Activated naive CD8-positive, alpha-beta T cell (primary cell): ENCODE results near the gene ZC3H18.
A peak's percentile ranks its signal among the peaks of the same experiment; 100 is the strongest.

Experiments
- H3K27ac Mint-ChIP-seq: one replicate; pipeline ENCODE4 v1.8.0; 2021; ENCODE audit warnings: mixed read lengths
- H3K27me3 Mint-ChIP-seq: one replicate; pipeline ENCODE4 v1.8.0; 2021; ENCODE audit warnings: mixed read lengths
- H3K36me3 Mint-ChIP-seq: one replicate; pipeline ENCODE4 v1.8.0; 2021; ENCODE audit warnings: mixed read lengths
- H3K4me1 Mint-ChIP-seq: one replicate; pipeline ENCODE4 v1.8.0; 2021; ENCODE audit warnings: low read depth, mixed read lengths
- H3K4me3 Mint-ChIP-seq: one replicate; pipeline ENCODE4 v1.8.0; 2021; ENCODE audit warnings: mild to moderate bottlenecking, mixed read lengths
- H3K9me3 Mint-ChIP-seq: one replicate; pipeline ENCODE4 v1.8.0; 2021; ENCODE audit warnings: low read depth, mixed read lengths

Gene ZC3H18

DNA sequence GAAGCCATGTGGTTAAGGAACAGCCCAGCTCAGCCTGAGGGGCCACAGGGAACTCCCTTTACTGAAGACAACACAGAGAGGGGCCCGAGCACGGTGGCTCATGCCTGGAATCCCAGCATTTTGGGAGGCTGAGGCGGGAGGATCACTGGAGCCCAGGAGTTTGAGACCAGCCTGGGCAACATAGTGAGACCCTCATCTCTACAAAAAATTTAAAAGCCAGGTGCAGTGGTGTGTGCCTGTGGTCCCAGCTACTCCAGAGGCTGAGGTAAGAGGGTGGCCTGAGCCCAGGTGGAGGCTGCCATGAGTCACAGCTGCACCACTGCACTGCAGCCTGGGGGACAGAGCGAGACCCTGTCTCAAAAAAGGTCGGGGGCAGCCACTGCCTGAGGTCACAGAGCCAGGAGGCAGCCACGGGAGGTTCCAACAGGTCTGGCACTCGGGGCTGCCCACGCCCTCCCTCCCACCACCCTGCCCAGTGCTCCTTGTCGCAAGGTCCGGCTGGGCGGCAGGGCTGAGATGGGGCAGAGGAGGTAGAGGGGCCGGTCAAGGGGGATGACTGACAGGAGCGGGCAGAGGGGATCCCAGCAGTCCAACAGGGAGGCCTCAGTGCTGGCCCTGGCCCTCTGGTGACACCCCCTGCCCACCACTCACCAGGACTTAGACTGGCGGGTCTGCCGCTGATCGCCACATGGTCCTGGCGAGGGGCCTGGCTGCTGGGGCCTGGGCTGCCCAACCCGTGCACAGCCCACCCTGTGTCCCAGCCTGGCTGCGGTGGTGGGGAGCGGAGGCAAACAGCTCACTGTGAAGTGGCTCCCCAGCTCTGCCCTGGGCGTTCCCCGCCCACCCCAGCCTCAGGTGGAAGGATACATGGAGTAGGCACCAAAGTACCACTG lies 77.2 kb downstream of the ZC3H18 start:
- peaks cover 18% of the 10 kb centered on the region for H3K4me1 Mint-ChIP-seq
- no peaks in the 10 kb centered on the region for H3K27me3 Mint-ChIP-seq
- peaks cover 2% of the 10 kb centered on the region for H3K36me3 Mint-ChIP-seq
- H3K27ac Mint-ChIP-seq = no peak overlapping the region
- no peak overlapping the region for H3K4me3 Mint-ChIP-seq
- no peaks in the 10 kb centered on the region for H3K9me3 Mint-ChIP-seq

DNA sequence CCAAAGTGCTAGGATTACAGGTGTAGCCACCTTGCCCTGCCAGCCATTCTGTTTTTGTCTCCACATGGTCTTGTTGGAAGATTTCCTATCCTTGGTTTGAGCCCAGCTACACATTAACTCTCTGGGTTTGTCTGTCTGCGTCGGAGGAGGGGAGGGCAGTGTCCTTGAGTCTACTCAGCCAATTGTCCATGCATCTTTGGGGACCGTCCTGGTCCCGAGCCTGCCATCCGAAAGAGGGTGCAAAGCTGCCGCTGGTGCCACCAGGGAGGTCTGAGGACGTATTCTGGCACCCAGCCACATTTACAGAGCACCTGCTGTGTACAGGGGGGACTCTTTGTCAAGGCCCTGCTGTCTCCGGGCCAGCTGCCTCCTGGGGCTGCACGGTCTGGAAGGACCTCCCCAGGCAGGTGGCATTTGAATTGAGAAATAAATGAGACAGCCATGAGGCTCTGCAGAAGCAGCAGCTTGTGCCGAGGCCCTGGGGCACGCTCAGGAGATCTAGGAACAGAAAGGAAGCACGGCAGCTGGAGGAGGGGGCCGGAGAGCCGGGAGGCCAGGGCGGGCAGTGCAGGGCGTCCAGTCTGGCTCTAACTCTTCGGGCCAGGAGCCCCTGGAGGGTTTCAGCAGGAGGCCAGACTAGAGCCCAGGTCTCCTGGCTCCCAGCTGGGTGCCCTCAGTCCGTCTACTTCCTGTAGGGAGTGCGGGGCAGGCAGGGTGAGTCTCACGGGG lies 79.2 kb downstream of the ZC3H18 start:
- Mint-ChIP-seq H3K4me1 (peaks cover 17% of the 10 kb centered on the region), H3K27me3 (no peaks in the 10 kb centered on the region), H3K36me3 (peaks cover 2% of the 10 kb centered on the region), H3K9me3 (no peaks in the 10 kb centered on the region), H3K27ac (peak overlapping the region; percentile 81), H3K4me3 (peak overlapping the region; percentile 89)

DNA sequence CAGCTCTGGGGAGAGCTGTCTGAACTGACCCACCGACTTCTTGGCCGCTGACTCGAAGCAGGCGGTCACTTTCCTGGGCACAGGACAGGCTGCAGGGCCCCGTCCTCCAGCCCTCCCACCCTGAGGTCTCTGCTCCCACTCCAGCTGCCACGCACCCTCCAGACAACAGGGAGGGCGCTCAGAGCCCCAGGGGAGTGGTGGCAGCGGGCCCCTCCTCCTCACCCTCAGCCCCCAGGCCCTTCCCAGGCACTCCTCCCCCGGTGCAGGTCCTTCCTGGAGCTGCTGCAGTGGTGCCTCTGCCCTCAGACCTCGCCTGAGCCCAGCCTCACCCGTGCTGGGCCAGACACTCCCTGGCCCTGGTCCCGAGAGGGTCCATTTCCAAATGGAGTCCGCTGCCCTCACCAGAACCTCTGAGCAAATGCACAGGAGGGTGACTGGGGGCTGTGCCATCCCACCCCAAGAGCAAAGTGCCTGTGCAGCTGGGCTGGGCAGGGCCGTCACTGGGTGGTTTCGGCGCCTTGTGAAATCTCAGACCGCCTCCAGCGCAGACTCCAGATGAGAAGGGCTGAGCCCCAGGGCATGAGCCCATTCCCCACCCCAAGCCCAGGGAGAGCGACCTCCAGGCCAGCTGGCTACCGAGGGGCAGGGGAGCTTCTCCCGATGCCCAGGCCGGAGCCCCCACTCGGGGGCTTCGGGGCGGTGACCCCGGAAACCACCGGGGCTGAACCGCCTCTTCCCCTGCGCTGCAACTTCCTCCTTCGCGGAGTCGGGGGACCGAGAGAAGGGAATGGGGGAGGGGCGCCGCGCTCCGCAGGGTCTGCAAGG lies 79.9 kb downstream of the ZC3H18 start:
- H3K4me1 Mint-ChIP-seq = peaks cover 16% of the 10 kb centered on the region

DNA sequence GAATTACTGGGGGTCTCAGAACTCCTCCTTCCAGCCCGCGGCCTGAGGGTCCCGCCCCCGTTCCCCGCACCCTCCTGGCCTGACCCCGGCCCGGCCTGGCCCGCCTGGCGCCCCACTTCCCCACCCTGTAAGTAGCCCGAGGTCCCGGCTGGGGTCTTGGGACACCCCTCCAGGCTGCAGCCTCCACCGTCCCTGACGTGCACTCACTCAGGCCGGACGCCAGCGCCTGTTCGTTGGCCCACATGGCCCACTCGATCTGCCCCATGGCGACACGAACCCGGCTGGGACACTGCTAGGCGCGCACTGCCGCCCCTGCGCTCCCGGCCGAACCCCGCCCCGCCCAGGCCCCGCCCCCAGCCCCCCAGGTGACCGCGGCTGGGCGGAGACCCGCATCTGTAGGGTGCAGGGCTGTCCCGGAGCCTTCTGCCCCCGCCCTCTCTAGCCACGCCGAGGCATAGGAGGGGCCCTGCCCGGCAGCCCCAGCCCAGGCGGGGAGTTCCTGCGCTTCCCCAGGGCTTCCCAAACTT lies 80.6 kb downstream of the ZC3H18 start, which contains the start of gene CYBA:
TSS of gene CYBA (minus strand) at position 305 of the 527 bp plus-strand sequence. CDS start at position 265, 40 bp downstream.
- H3K36me3 Mint-ChIP-seq = peaks cover 2% of the 10 kb centered on the region
- H3K9me3 Mint-ChIP-seq = no peaks in the 10 kb centered on the region
- no peaks in the 10 kb centered on the region for H3K27me3 Mint-ChIP-seq
- peak within 1 kb of the TSS; percentile 89 for H3K4me3 Mint-ChIP-seq
- peaks cover 16% of the 10 kb centered on the region for H3K4me1 Mint-ChIP-seq
- H3K27ac Mint-ChIP-seq = peak within 1 kb of the TSS; percentile 85

More for the DNA sequence above, 79.9 kb downstream of the ZC3H18 start:
- no peaks in the 10 kb centered on the region for H3K9me3 Mint-ChIP-seq
- H3K27ac Mint-ChIP-seq = no peak overlapping the region
- H3K27me3 Mint-ChIP-seq = no peaks in the 10 kb centered on the region
- H3K36me3 Mint-ChIP-seq = peaks cover 2% of the 10 kb centered on the region
- H3K4me3 Mint-ChIP-seq = peak overlapping the region; percentile 89

DNA sequence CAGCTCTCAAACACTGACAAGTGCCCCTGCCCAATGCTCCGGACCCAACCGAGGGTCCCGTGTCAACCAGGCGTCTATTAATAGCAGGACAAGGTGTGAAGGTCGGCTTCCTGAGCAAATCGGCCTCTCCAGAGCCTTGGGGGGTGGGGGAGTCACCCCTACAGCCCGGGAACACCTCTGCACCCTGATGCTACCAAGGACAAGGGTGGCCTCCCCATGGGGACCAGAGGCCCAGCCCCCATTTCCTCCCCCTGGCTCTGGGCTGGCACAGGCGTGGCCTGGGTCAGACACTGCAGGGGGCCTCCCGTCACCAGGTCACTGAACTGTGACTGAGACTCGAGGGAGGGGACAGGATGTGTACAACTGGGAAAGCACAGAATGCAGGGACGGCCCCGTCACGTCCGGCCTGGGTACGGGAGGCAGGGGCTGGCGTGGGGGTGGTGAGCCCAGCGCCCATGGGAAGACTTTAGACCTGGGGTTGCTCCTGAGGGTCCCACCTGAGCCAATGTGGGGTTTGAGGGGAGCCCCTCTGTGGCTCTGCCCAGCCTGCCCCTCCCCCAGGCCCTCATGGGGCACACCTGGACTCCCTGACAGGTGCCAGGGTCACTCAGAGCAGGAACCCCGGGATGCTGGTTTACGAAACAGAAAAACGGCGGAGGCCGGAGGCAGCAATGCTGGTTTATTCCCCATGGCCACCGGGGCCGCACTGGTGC lies 81.2 kb downstream of the ZC3H18 start:
- Mint-ChIP-seq H3K9me3 (no peaks in the 10 kb centered on the region), H3K4me1 (peaks cover 16% of the 10 kb centered on the region), H3K27me3 (no peaks in the 10 kb centered on the region)

DNA sequence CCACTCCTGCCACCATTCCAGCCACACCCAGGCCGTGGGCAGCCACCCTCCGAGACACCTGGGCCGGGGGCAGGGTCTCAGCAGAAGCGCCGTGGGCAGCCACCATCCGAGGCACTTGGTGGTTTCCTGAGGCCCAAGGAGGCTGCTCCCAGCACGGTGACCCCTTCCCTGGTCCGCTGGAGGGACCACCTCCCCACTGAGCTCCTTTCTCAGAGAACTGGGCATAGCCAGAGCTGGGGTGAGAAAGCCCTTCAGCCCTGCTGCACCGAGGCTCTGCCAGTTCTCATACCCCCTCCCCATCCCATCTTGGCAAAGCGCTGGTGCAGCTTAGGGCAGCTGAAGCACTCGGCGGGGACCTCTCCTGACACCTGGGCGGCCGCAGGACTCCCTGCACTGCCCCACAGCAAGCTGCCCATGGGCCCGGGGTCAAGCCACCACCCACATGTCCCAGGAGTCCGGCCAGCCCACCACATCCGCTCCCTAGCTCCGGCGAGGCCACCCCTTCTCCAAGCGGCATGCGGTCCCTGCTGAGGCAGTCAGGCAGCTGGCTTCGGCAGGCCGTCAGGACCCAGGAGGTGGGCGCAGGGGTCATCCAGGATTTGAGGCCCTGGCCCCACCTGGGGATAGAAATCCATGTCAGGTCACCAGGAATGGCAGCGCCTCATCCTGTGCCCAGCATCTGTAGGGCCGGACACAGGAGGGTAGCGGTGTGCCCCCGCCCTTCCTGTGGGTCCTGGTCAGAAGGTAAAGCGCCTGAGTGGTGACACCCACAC lies 82.0 kb downstream of the ZC3H18 start:
- H3K27ac Mint-ChIP-seq = peak overlapping the region; percentile 58
- H3K4me1 Mint-ChIP-seq = peaks cover 16% of the 10 kb centered on the region
- H3K9me3 Mint-ChIP-seq = no peaks in the 10 kb centered on the region
- no peak overlapping the region for H3K4me3 Mint-ChIP-seq
- no peaks in the 10 kb centered on the region for H3K27me3 Mint-ChIP-seq
- peaks cover 2% of the 10 kb centered on the region for H3K36me3 Mint-ChIP-seq

More for the DNA sequence above, 81.2 kb downstream of the ZC3H18 start:
- H3K36me3 Mint-ChIP-seq = peaks cover 2% of the 10 kb centered on the region
- peak overlapping the region; percentile 89 for H3K4me3 Mint-ChIP-seq
- H3K27ac Mint-ChIP-seq = peak overlapping the region; percentile 85

DNA sequence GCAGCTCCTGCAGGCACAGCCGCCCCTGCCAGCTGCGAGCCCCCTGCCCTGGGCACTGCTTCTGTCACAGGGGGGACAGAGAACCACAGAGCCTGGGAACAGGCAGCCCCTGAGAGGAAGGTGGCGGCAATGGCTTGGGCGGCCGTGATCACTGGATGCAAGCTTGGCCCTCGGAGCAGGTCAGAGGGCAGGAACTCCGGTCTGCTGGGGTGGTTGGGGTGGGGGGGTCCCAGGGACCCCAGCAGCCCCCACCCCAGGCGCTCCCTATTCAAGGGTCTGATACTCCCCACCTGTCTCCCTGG lies 82.5 kb downstream of the ZC3H18 start:
- Mint-ChIP-seq H3K27me3 (no peaks in the 10 kb centered on the region), H3K4me1 (peaks cover 16% of the 10 kb centered on the region), H3K36me3 (peaks cover 2% of the 10 kb centered on the region), H3K4me3 (no peak overlapping the region), H3K27ac (no peak overlapping the region), H3K9me3 (no peaks in the 10 kb centered on the region)

DNA sequence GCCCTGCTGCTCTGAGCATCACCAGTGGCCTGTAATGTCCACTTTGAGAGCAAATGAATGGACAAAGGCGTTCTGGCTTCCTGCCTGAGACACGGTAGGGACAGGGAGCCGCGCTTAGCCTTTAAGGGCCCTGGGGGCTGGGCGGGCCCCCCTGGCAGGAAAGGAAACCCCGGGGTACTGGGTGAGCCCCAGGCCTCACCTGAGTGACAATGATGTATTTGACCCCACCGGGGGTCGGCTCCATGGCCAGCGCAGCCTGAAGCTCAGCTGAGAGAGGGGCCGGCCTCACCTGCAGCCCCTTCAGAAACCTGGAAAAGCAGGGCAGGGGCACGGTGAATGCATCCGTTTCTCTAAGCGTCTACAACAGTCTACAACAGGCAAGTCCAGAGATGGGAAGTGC lies 82.9 kb downstream of the ZC3H18 start:
- Mint-ChIP-seq H3K36me3 (peaks cover 2% of the 10 kb centered on the region), H3K4me3 (no peak overlapping the region), H3K27me3 (no peaks in the 10 kb centered on the region), H3K9me3 (no peaks in the 10 kb centered on the region), H3K27ac (peak overlapping the region; percentile 22), H3K4me1 (peaks cover 16% of the 10 kb centered on the region)

DNA sequence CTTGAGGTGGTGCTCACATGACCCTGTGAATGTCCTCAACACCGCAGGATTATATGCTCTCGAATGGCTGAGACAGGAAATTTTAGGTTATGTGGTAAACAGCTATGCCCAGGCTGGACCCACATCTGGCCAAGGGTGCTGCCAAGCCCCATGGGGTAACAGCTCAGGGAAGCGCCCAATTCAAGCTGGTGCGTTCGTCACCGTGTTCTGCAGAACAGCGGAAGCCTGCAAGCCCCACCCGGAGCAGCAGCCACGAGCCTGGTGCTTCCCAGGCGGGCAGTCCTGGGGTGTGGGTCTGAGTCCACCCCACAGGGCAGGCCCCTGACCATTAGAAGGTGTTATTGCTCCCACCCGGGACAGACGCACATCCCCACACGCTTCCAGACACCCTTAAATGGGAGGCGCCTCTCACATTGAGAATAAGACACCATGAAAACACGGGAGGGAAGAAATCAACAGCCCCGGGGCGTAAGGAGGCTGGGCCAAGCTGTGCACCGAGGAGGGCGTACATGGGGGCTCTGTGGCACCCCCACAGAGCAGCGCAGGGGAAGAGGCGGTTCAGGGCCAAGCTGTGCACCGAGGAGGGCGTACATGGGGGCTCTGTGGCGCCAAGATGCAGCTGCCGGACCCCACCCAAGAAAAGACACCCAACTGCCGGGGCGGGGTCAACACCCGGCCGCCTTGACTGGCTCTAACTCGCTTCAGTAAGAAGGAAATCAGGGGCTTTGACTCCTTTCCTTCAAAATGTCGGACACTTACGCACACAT lies 83.6 kb downstream of the ZC3H18 start:
- Mint-ChIP-seq H3K4me3 (no peak overlapping the region), H3K27ac (peak overlapping the region; percentile 22), H3K27me3 (no peaks in the 10 kb centered on the region), H3K36me3 (peaks cover 2% of the 10 kb centered on the region), H3K9me3 (no peaks in the 10 kb centered on the region), H3K4me1 (peaks cover 14% of the 10 kb centered on the region)

DNA sequence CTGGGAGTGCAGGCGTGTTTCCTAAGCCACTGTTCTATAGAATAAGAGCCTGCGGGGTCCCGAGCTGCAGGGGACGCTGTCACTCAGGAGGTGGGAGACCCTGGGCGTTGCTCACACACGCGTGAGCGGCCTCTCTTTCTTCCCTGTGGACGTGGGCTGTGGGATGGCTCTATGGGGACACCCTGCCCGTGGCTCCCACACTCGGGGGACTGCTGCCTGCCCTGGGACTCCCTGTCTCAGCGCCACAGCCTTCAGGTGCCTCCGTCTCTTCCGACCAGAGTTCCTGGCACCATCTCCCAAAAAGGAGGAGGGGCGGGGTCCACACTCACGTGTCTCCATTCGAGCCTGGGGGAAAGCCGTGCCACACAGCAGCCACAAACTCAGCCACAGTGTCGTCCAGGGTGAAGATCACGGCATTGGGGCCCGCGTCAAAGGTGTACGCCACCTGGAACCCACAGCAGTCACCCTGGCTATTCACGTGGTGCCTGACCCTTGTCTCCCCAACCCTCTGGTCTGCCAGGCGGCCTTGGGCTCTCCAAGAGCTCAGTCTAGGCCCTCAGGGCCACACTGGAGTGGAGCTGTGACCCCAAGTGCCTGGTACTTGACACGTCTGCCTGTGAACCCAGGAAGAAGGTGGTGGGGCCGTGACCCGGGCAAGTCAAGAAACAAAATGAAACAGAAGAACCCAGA lies 84.3 kb downstream of the ZC3H18 start:
- H3K4me1 Mint-ChIP-seq = peaks cover 8% of the 10 kb centered on the region

DNA sequence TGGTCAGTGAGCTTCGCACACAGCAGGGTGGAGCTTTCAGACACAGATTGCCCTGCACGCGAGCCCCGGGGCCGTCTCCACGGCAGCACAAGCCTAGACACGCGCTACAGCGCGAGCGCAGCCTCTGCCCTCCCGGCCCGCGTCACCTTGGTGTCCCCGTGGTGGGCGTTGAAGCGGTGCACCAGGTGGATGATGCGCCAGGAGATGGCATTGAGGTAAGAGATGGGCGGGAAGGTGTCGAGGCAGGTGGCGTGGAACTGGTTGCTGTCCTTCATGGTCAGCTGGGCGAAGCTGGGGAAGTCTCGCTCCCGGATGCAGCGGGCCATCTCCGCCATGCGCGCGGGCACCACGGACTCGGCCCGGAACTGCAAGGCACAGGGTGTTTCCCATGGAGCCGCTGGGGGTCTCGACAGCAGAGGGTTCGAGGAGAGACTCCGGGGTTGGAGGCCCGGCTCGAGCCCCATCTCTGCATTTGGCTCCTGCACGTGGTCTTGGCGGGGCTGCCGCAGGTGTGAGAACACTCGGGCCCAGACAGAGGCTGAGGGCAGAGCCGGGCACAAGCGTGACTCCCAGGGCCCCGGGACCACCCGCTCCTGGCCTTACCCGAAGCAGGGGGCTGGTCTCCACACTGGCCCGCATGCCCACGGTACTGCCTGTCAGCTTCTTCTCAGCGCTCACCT lies 85.0 kb downstream of the ZC3H18 start:
- H3K27me3 Mint-ChIP-seq = no peaks in the 10 kb centered on the region
- H3K4me1 Mint-ChIP-seq = peaks cover 7% of the 10 kb centered on the region
- no peak overlapping the region for H3K4me3 Mint-ChIP-seq
- no peaks in the 10 kb centered on the region for H3K9me3 Mint-ChIP-seq
- H3K27ac Mint-ChIP-seq = no peak overlapping the region
- H3K36me3 Mint-ChIP-seq = no peaks in the 10 kb centered on the region

More for the DNA sequence above, 84.3 kb downstream of the ZC3H18 start:
- no peak overlapping the region for H3K4me3 Mint-ChIP-seq
- H3K27ac Mint-ChIP-seq = no peak overlapping the region
- H3K9me3 Mint-ChIP-seq = no peaks in the 10 kb centered on the region
- H3K27me3 Mint-ChIP-seq = no peaks in the 10 kb centered on the region
- H3K36me3 Mint-ChIP-seq = no peaks in the 10 kb centered on the region

DNA sequence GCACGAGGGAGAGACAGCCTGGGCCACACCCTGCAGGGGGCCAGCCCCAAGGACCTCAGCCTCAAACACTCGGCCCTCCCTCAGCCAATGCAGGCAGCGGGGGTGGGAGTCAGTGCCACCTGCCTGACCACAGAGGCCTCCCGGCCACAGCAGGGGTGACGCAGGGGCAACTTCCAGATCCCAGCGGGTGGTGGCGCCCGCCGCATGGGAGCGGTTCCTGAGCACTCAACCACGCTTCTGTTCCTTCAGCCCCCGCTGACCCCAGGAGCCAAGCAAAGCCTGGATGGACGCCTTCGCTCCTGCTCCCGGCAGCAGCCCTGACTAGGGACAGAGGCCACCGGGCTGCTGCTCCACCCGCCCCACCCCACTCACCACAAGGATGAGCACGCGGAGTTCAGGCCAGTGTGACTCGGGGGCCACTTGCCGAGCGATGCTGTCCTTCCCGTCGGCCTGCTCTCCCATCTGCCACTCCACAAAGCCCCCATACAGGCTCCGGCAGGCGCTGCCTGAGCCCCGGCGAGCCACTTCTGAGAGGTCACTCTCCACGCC lies 85.6 kb downstream of the ZC3H18 start:
- no peak overlapping the region for H3K4me3 Mint-ChIP-seq
- no peak overlapping the region for H3K27ac Mint-ChIP-seq
- H3K36me3 Mint-ChIP-seq = no peaks in the 10 kb centered on the region
- peaks cover 7% of the 10 kb centered on the region for H3K4me1 Mint-ChIP-seq
- no peaks in the 10 kb centered on the region for H3K9me3 Mint-ChIP-seq
- H3K27me3 Mint-ChIP-seq = no peaks in the 10 kb centered on the region
